Measurements from ENCODE around the gene KDM5A.

- TF ChIP-seq CTCF (IDR thresholded peaks at IDR 0.05) = no peak
- no peak for TF ChIP-seq POLR2A (IDR thresholded peaks at IDR 0.05)
Measured at GRCh38 chr12:414859-415258, 25.7 kb upstream of the KDM5A start.
